Upper lobe of left lung (tissue), 6 donors: ENCODE measurements around the gene CCNK. TPM values are rescaled to one million over a fixed set of nuclear protein-coding genes. Genes with fewer than 3 reads are reported as not detected.

Source experiments
- ATAC-seq, 2 donors: fragments of 200-7000 bp; cut with Tn5 transposase; one replicate each; pipeline ENCODE4 v1.9.1; 2022; ENCODE audit warnings: mild to moderate bottlenecking in 2 of 2, moderate library complexity in 2 of 2; ENCODE audit not compliant: low FRiP score in 2 of 2
- DNase-seq, 2 donors: peaks; one replicate each; pipeline ENCODE4 v3.0.0-alpha.2; 2019 to 2020
- H3K27ac ChIP-seq, 4 donors: fragments of 200-600 bp; sonication (generic); one replicate each; pipeline ENCODE4 v1.5.1; 2016 to 2019
- H3K27me3 ChIP-seq, 4 donors: fragments of 200-600 bp; sonication (generic); one replicate each; pipeline ENCODE4 v1.5.1; 2017 to 2019
- H3K36me3 ChIP-seq, 4 donors: fragments of 200-600 bp; sonication (generic); one replicate each; pipeline ENCODE4 v1.5.1; 2016 to 2019
- H3K4me1 ChIP-seq, 4 donors: fragments of 200-600 bp; sonication (generic); one replicate each; pipeline ENCODE4 v1.5.1; 2018 to 2019
- H3K4me3 ChIP-seq, 4 donors: fragments of 200-600 bp; sonication (generic); one replicate each; pipeline ENCODE4 v1.5.1; 2017 to 2019; ENCODE audit warnings: mild to moderate bottlenecking in 2 of 4, moderate library complexity in 1 of 4
- H3K9me3 ChIP-seq, 4 donors: fragments of 200-600 bp; sonication (generic); one replicate each; pipeline ENCODE4 v1.5.1; 2018 to 2019
- CTCF ChIP-seq, 6 experiments: fragments of 450-650 bp in 4 of 6; fragments of 200-600 bp in 2 of 6; sonication (generic) in 2 of 6; IDR thresholded peaks; one replicate each; pipeline ENCODE4 v1.5.1; 2016 to 2019; ENCODE audit warnings: antibody characterized with exemption in 6 of 6
- EP300 ChIP-seq, 4 donors: sonication (generic); formaldehyde crosslinking; IDR thresholded peaks; one replicate each; pipeline ENCODE4 v1.5.1; 2017; ENCODE audit warnings: antibody characterized with exemption in 4 of 4, control low read depth in 2 of 4
- POLR2A ChIP-seq, 4 donors: fragments of 450-650 bp; IDR thresholded peaks; one replicate each; pipeline ENCODE4 v1.5.1; 2016 to 2017; ENCODE audit warnings: antibody characterized with exemption in 4 of 4, mild to moderate bottlenecking in 2 of 4
- POLR2AphosphoS5 ChIP-seq, 2 donors: sonication (generic); formaldehyde crosslinking; IDR thresholded peaks; one replicate each; pipeline ENCODE4 v1.5.1; 2017; ENCODE audit warnings: antibody characterized with exemption in 2 of 2
- WGBS, 2 donors: methylation state at CpG; one replicate each; pipeline ENCODE4 v1.1.5; 2017 to 2018; 5-methylcytosine and 5-hydroxymethylcytosine counted together
- total RNA-seq, 6 donors: library from RNA; depleted of rRNA in 4 of 6; stranded (reverse); fragments of >200 nt in 4 of 6; gene quantifications; one replicate each; pipeline versions ENCODE4 v1.1.0 to v1.2.1, GENCODE V29; 2016 to 2021
- donor health status: DM: no; HTN: no; CAD: no; lungs with moderate emphysema.
- donor health status: DM: no; HTN: yes; CAD: no; lungs with severe emphysema.

Gene CCNK
- total RNA-seq, 6 donors from 2014 or later: 29.8 to 51.1 (median 44.0) TPM

- 59 to 65% methylated on average over 9 of the region's 9 CpGs for WGBS, 2 donors
- ATAC-seq: no peak
Measured at GRCh38 chr14:99475179-99475578, 6.0 kb upstream of the CCNK start.

GRCh38 chr14:99475660-99476059 is 5.5 kb upstream of the CCNK start:
- no peaks in the 10 kb centered on the region for H3K36me3 ChIP-seq
- DNase-seq: no peak
- H3K4me3 ChIP-seq: no peak overlapping the region
- TF ChIP-seq POLR2A (IDR thresholded peaks at IDR 0.05): no peak
- H3K9me3 ChIP-seq: no peaks in the 10 kb centered on the region
- ATAC-seq: no peak
- H3K27ac ChIP-seq: no peak overlapping the region
- WGBS, 2 donors: 84 to 93% methylated on average over 2 of the region's 2 CpGs
- H3K27me3 ChIP-seq: no peaks in the 10 kb centered on the region
- peaks cover 27 to 51% (median 34%) of the 10 kb centered on the region in 4 donors for H3K4me1 ChIP-seq

More at GRCh38 chr14:99475179-99475578, 6.0 kb upstream of the CCNK start:
- Histone ChIP-seq H3K9me3 (no peaks in the 10 kb centered on the region), H3K27me3 (no peaks in the 10 kb centered on the region), H3K36me3 (no peaks in the 10 kb centered on the region), H3K27ac (peak overlapping the region in 1 of 4 donors; percentile 17), H3K4me1 (peaks cover 27 to 51% (median 34%) of the 10 kb centered on the region in 4 donors), H3K4me3 (no peak overlapping the region)
- no peak for TF ChIP-seq CTCF (IDR thresholded peaks at IDR 0.05)
- no peak for TF ChIP-seq POLR2AphosphoS5 (IDR thresholded peaks at IDR 0.05)
- no peak for TF ChIP-seq POLR2A (IDR thresholded peaks at IDR 0.05)
- no peak for TF ChIP-seq EP300 (IDR thresholded peaks at IDR 0.05)
- DNase-seq: no peak

GRCh38 chr14:99476864-99477263 is 4.3 kb upstream of the CCNK start:
- DNase-seq: no peak
- 52 to 57% methylated on average over 1 of the region's 1 CpG for WGBS, 2 donors

GRCh38 chr14:99478128-99478527 is 3.1 kb upstream of the CCNK start:
- WGBS, 2 donors: 68 to 71% methylated on average over 4 of the region's 4 CpGs
- Histone ChIP-seq H3K36me3 (no peaks in the 10 kb centered on the region), H3K9me3 (no peaks in the 10 kb centered on the region), H3K4me1 (peaks cover 36 to 61% (median 43%) of the 10 kb centered on the region in 4 donors), H3K27me3 (no peaks in the 10 kb centered on the region), H3K27ac (no peak overlapping the region), H3K4me3 (no peak overlapping the region)
- TF ChIP-seq EP300 (IDR thresholded peaks at IDR 0.05) (no peak), CTCF (IDR thresholded peaks at IDR 0.05) (no peak), POLR2A (IDR thresholded peaks at IDR 0.05) (no peak), POLR2AphosphoS5 (IDR thresholded peaks at IDR 0.05) (no peak)
- DNase-seq (no peak), ATAC-seq (no peak)

More at GRCh38 chr14:99476864-99477263, 4.3 kb upstream of the CCNK start:
- H3K36me3 ChIP-seq: no peaks in the 10 kb centered on the region
- H3K27ac ChIP-seq: no peak overlapping the region
- H3K27me3 ChIP-seq: no peaks in the 10 kb centered on the region
- no peaks in the 10 kb centered on the region for H3K9me3 ChIP-seq
- peaks cover 27 to 51% (median 34%) of the 10 kb centered on the region in 4 donors for H3K4me1 ChIP-seq
- no peak overlapping the region for H3K4me3 ChIP-seq
- ATAC-seq: no peak
- no peak for TF ChIP-seq EP300 (IDR thresholded peaks at IDR 0.05)

- Histone ChIP-seq H3K9me3 (no peaks in the 10 kb centered on the region), H3K27ac (peak overlapping the region; percentile 95 to 99 (median 96)), H3K36me3 (no peaks in the 10 kb centered on the region), H3K4me1 (peaks cover 38 to 65% (median 49%) of the 10 kb centered on the region in 4 donors), H3K27me3 (no peaks in the 10 kb centered on the region), H3K4me3 (peak overlapping the region; percentile 72 to 98 (median 84))
- TF ChIP-seq POLR2A (IDR thresholded peaks at IDR 0.05) (no peak), CTCF (IDR thresholded peaks at IDR 0.05) (peak in 1 of 6 experiments; percentile 12), POLR2AphosphoS5 (IDR thresholded peaks at IDR 0.05) (no peak)
- no peak for ATAC-seq
- 13 to 15% methylated on average over 18 of the region's 18 CpGs for WGBS, 2 donors
- no peak for DNase-seq
Measured at GRCh38 chr14:99479160-99479905, 1.9 kb upstream of the CCNK start.
